Measurements from ENCODE around the gene MYO16.

The MYO16 gene

DNA sequence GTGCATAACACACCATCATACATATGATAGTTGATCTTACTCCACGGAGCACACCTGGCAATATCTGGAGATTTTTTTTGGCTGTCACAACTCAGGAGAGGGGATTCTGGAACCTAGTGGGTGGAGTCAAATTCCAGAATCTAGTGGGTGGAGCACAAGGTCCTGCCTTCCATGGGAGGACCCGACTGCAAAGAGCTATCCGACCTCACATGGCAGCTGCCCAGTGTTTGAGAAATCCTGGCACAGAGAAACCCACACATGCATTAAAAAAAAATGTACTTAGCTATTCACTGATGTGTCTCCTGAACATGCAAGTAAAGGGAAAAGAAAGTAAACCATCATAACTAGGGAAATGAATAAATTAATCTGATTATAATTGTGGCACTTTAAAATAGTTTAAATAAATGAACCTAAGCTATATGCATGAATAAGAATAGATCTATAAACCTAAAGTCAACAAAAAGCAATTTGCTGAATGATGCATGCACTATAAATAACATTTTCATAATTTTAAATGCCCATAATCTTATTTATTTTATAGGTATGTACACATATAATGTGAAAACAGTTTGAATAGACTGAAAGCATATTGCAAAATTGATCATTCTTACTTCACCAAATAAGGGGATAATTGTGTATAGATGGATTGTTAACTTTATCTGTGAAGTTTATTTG, 300.3 kb downstream of the MYO16 start:
- Histone ChIP-seq H3K4me3 (ENCODE audit: low read depth, low read length) (no peak overlapping the region), H3K36me3 (ENCODE audit: control insufficient read depth in 2 of 2, insufficient read depth in 1 of 2, low read length in 2 of 2) (no peaks in the 10 kb centered on the region), H3K27ac (ENCODE audit: extremely low read depth, low read depth, low read length) (no peak overlapping the region), H3K9me3 (ENCODE audit: control insufficient read depth, insufficient read depth, low read depth, low read length) (no peaks in the 10 kb centered on the region), H3K4me1 (ENCODE audit: control insufficient read depth, insufficient read depth, low read length) (no peaks in the 10 kb centered on the region)
- CTCF ChIA-PET, result interaction anchor here (1.2 kb wide), 1 partner anchor 14 kb away, joined by 3 read pairs; no protein-coding TSS in a partner anchor
- POLR2A ChIA-PET, result no interaction called here
- TF ChIP-seq, protein P1, sequence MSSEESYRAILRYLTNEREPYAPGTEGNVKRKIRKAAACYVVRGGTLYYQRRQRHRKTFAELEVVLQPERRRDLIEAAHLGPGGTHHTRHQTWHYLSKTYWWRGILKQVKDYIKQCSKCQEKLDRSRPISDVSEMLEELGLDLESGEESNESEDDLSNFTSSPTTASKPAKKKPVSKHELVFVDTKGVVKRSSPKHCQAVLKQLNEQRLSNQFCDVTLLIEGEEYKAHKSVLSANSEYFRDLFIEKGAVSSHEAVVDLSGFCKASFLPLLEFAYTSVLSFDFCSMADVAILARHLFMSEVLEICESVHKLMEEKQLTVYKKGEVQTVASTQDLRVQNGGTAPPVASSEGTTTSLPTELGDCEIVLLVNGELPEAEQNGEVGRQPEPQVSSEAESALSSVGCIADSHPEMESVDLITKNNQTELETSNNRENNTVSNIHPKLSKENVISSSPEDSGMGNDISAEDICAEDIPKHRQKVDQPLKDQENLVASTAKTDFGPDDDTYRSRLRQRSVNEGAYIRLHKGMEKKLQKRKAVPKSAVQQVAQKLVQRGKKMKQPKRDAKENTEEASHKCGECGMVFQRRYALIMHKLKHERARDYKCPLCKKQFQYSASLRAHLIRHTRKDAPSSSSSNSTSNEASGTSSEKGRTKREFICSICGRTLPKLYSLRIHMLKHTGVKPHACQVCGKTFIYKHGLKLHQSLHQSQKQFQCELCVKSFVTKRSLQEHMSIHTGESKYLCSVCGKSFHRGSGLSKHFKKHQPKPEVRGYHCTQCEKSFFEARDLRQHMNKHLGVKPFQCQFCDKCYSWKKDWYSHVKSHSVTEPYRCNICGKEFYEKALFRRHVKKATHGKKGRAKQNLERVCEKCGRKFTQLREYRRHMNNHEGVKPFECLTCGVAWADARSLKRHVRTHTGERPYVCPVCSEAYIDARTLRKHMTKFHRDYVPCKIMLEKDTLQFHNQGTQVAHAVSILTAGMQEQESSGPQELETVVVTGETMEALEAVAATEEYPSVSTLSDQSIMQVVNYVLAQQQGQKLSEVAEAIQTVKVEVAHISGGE (tag by site-specific recombination; conservative IDR thresholded peaks at IDR 0.05; ENCODE audit: low read depth), result no peak
- TF ChIP-seq ZNF792 (tag by site-specific recombination; IDR thresholded peaks at IDR 0.05) (no peak), ZNF404 (tag by site-specific recombination; IDR thresholded peaks at IDR 0.05) (no peak), ZNF629 (tag by site-specific recombination; IDR thresholded peaks at IDR 0.05) (no peak), BCL11A (tag by site-specific recombination; IDR thresholded peaks at IDR 0.05; ENCODE audit: low read depth) (no peak), ZNF175 (tag by site-specific recombination; IDR thresholded peaks at IDR 0.05) (no peak)
- TF ChIP-seq, protein P2, sequence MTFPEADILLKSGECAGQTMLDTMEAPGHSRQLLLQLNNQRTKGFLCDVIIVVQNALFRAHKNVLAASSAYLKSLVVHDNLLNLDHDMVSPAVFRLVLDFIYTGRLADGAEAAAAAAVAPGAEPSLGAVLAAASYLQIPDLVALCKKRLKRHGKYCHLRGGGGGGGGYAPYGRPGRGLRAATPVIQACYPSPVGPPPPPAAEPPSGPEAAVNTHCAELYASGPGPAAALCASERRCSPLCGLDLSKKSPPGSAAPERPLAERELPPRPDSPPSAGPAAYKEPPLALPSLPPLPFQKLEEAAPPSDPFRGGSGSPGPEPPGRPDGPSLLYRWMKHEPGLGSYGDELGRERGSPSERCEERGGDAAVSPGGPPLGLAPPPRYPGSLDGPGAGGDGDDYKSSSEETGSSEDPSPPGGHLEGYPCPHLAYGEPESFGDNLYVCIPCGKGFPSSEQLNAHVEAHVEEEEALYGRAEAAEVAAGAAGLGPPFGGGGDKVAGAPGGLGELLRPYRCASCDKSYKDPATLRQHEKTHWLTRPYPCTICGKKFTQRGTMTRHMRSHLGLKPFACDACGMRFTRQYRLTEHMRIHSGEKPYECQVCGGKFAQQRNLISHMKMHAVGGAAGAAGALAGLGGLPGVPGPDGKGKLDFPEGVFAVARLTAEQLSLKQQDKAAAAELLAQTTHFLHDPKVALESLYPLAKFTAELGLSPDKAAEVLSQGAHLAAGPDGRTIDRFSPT (tag by site-specific recombination; IDR thresholded peaks at IDR 0.05), result no peak
- TF ChIP-seq, protein P3, sequence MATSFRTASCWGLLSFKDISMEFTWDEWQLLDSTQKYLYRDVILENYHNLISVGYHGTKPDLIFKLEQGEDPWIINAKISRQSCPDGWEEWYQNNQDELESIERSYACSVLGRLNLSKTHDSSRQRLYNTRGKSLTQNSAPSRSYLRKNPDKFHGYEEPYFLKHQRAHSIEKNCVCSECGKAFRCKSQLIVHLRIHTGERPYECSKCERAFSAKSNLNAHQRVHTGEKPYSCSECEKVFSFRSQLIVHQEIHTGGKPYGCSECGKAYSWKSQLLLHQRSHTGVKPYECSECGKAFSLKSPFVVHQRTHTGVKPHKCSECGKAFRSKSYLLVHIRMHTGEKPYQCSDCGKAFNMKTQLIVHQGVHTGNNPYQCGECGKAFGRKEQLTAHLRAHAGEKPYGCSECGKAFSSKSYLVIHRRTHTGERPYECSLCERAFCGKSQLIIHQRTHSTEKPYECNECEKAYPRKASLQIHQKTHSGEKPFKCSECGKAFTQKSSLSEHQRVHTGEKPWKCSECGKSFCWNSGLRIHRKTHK (tag by site-specific recombination; IDR thresholded peaks at IDR 0.05), result no peak

DNA sequence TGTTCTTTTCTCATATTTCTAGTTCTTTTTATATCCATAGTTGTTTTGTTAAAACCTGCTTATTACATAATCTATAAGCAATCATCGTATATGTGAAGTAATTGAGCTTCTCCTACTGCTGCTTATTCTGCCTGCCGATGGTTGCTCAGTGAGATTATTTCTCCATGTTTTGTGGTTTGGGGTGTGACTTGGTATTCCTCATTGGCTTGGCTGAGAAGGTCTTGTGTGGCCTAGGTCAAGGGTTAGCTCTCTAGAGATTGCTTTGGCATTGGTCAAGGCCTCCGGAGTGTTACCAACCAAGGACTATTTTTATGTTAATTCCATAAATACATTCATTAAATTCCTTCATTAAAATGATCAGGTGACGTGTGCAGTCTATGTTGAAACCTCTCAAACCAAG, 302.8 kb downstream of the MYO16 start:
- ChIA-PET POLR2A (no interaction called here), CTCF (no interaction called here)
- TF ChIP-seq ZNF624 (tag by site-specific recombination; IDR thresholded peaks at IDR 0.05), result no peak
- TF ChIP-seq REPIN1 (tag by site-specific recombination; IDR thresholded peaks at IDR 0.05; ENCODE audit: low read depth), result no peak
- TF ChIP-seq, protein P4, sequence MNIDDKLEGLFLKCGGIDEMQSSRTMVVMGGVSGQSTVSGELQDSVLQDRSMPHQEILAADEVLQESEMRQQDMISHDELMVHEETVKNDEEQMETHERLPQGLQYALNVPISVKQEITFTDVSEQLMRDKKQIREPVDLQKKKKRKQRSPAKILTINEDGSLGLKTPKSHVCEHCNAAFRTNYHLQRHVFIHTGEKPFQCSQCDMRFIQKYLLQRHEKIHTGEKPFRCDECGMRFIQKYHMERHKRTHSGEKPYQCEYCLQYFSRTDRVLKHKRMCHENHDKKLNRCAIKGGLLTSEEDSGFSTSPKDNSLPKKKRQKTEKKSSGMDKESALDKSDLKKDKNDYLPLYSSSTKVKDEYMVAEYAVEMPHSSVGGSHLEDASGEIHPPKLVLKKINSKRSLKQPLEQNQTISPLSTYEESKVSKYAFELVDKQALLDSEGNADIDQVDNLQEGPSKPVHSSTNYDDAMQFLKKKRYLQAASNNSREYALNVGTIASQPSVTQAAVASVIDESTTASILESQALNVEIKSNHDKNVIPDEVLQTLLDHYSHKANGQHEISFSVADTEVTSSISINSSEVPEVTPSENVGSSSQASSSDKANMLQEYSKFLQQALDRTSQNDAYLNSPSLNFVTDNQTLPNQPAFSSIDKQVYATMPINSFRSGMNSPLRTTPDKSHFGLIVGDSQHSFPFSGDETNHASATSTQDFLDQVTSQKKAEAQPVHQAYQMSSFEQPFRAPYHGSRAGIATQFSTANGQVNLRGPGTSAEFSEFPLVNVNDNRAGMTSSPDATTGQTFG (tag by site-specific recombination; IDR thresholded peaks at IDR 0.05; ENCODE audit: borderline replicate concordance), result no peak
- no peak for TF ChIP-seq ZNF707 (tag by site-specific recombination; IDR thresholded peaks at IDR 0.05)
- no peak for TF ChIP-seq ZNF549 (tag by site-specific recombination; IDR thresholded peaks at IDR 0.05)
- no peak for TF ChIP-seq ZNF324 (tag by site-specific recombination; IDR thresholded peaks at IDR 0.05)
- no peak for TF ChIP-seq IKZF3 (tag by site-specific recombination; IDR thresholded peaks at IDR 0.05)
- TF ChIP-seq, protein P5, sequence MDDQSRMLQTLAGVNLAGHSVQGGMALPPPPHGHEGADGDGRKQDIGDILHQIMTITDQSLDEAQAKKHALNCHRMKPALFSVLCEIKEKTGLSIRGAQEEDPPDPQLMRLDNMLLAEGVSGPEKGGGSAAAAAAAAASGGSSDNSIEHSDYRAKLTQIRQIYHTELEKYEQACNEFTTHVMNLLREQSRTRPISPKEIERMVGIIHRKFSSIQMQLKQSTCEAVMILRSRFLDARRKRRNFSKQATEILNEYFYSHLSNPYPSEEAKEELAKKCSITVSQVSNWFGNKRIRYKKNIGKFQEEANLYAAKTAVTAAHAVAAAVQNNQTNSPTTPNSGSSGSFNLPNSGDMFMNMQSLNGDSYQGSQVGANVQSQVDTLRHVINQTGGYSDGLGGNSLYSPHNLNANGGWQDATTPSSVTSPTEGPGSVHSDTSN (CRISPR knock-in tag; IDR thresholded peaks at IDR 0.05), result no peak
- H3K9me3 ChIP-seq (ENCODE audit: control insufficient read depth, insufficient read depth, low read depth, low read length), result no peaks in the 10 kb centered on the region
- H3K4me3 ChIP-seq (ENCODE audit: low read depth, low read length), result no peak overlapping the region
- no peak overlapping the region for H3K27ac ChIP-seq (ENCODE audit: extremely low read depth, low read depth, low read length)
- no peaks in the 10 kb centered on the region for H3K4me1 ChIP-seq (ENCODE audit: control insufficient read depth, insufficient read depth, low read length)
- no peaks in the 10 kb centered on the region for H3K36me3 ChIP-seq (ENCODE audit: control insufficient read depth in 2 of 2, insufficient read depth in 1 of 2, low read length in 2 of 2)

Measured in HEK293 (cell line).